DMS79 (cell line): ENCODE data around the gene NPHP4.
"Not testable (repeated sequence)": the region's sequence is repeated elsewhere in the genome, so short reads cannot be mapped to it uniquely, and the experiment has no call there.

Experiments used
- DNase-seq: peaks from one replicate; lab custom pipeline; 2025; lab: John Stamatoyannopoulos, UW

NPHP4 gene

GRCh38 chr1:5934058-5934884, 58.0 kb downstream of the NPHP4 start:
- no peak for DNase-seq

GRCh38 chr1:5933676-5934057, 58.6 kb downstream of the NPHP4 start:
- no peak for DNase-seq

- DNase-seq = no peak
Observed at GRCh38 chr1:5933050-5933449, 59.2 kb downstream of the NPHP4 start.

GRCh38 chr1:5928714-5929400, 63.4 kb downstream of the NPHP4 start:
- no peak for DNase-seq

- DNase-seq = no peak
Observed at GRCh38 chr1:5927506-5928370, 64.5 kb downstream of the NPHP4 start.

GRCh38 chr1:5926686-5927435, 65.4 kb downstream of the NPHP4 start:
- no peak for DNase-seq

GRCh38 chr1:5922700-5923330, 69.4 kb downstream of the NPHP4 start:
- DNase-seq = not testable (repeated sequence)

GRCh38 chr1:5921671-5922070, 70.6 kb downstream of the NPHP4 start:
- no peak for DNase-seq

- DNase-seq = no peak
Observed at GRCh38 chr1:5921129-5921528, 71.1 kb downstream of the NPHP4 start.

- no peak for DNase-seq
Observed at GRCh38 chr1:5920201-5920600, 72.0 kb downstream of the NPHP4 start.

GRCh38 chr1:5918275-5918649, 74.0 kb downstream of the NPHP4 start:
- no peak for DNase-seq

GRCh38 chr1:5917591-5918274, 74.5 kb downstream of the NPHP4 start:
- DNase-seq = no peak

GRCh38 chr1:5917281-5917590, 75.0 kb downstream of the NPHP4 start:
- no peak for DNase-seq

- DNase-seq = no peak
Observed at GRCh38 chr1:5916572-5917280, 75.5 kb downstream of the NPHP4 start.

GRCh38 chr1:5915587-5916571, 76.3 kb downstream of the NPHP4 start:
- no peak for DNase-seq

GRCh38 chr1:5914676-5915365, 77.4 kb downstream of the NPHP4 start:
- no peak for DNase-seq

GRCh38 chr1:5913876-5914275, 78.3 kb downstream of the NPHP4 start:
- DNase-seq = no peak

GRCh38 chr1:5913078-5913845, 79.0 kb downstream of the NPHP4 start:
- no peak for DNase-seq
